Bronchial epithelial cell (primary cell): Measurements from ENCODE around the gene ADCY7. TPM values are rescaled to one million over a fixed set of nuclear protein-coding genes. Genes with fewer than 3 reads are reported as not detected.

Source experiments
- DNase-seq: peaks from one replicate; pipeline ENCODE4 v3.0.0-alpha.2; 2010; ENCODE audit warnings: low read depth
- FAIRE-seq: peaks from 2 replicates; lab custom pipeline; 2011; peaks lifted over from hg19 to GRCh38; lab: Jason Lieb, UNC
- H3K27me3 ChIP-seq: 2 replicates; pipeline ENCODE4 v1.5.1; 2011; ENCODE audit warnings: low read length; ENCODE audit not compliant: control insufficient read depth, insufficient read depth
- H3K36me3 ChIP-seq: 2 replicates; pipeline ENCODE4 v1.5.1; 2011; ENCODE audit warnings: low read length; ENCODE audit not compliant: control insufficient read depth, insufficient read depth
- H3K4me3 ChIP-seq: 2 replicates; pipeline ENCODE4 v1.5.1; 2011; ENCODE audit warnings: mild to moderate bottlenecking, low read depth, low read length, control low read depth
- total RNA-seq: library from RNA; depleted of rRNA; stranded (reverse); fragments of >200 nt; gene quantifications from 2 replicates; pipeline ENCODE4 v1.2.1, GENCODE V29; 2014
- TF ChIP-seq, protein P1 (sequence below): IDR thresholded peaks from 2 replicates; pipeline ENCODE4 v1.5.1; 2011; ENCODE audit warnings: mild to moderate bottlenecking, moderate library complexity, low read length, control low read depth, inconsistent platforms; ENCODE audit not compliant: insufficient read depth, severe bottlenecking

ADCY7 gene
- total RNA-seq, 1 donor from 2014 or later, result 29.2 TPM

DNA sequence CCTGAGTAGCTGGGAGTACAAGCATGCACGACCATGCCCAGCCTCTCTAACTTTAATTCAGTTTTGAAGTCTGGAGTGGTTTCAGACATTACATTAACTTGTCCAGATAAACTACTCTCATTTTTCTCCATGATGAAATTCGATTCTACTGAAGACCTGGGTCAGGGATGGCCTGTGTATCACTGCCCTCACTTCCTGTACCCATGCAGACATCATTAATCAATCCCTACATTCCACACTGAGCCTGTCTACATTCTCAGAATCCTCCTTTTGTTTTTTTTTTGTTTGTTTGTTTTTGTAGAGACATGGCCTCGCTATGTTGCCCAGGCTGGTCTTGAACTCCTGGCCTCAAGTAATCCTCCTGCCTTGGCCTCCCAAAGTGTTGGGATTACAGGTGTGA is 22.6 kb downstream of the ADCY7 start:
- Histone ChIP-seq H3K27me3 (no peaks in the 10 kb centered on the region), H3K36me3 (peaks cover 11% of the 10 kb centered on the region), H3K4me3 (no peak overlapping the region)
- TF ChIP-seq, protein P1, sequence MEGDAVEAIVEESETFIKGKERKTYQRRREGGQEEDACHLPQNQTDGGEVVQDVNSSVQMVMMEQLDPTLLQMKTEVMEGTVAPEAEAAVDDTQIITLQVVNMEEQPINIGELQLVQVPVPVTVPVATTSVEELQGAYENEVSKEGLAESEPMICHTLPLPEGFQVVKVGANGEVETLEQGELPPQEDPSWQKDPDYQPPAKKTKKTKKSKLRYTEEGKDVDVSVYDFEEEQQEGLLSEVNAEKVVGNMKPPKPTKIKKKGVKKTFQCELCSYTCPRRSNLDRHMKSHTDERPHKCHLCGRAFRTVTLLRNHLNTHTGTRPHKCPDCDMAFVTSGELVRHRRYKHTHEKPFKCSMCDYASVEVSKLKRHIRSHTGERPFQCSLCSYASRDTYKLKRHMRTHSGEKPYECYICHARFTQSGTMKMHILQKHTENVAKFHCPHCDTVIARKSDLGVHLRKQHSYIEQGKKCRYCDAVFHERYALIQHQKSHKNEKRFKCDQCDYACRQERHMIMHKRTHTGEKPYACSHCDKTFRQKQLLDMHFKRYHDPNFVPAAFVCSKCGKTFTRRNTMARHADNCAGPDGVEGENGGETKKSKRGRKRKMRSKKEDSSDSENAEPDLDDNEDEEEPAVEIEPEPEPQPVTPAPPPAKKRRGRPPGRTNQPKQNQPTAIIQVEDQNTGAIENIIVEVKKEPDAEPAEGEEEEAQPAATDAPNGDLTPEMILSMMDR, result no peak
- DNase-seq (no peak), FAIRE-seq (no peak)

DNA sequence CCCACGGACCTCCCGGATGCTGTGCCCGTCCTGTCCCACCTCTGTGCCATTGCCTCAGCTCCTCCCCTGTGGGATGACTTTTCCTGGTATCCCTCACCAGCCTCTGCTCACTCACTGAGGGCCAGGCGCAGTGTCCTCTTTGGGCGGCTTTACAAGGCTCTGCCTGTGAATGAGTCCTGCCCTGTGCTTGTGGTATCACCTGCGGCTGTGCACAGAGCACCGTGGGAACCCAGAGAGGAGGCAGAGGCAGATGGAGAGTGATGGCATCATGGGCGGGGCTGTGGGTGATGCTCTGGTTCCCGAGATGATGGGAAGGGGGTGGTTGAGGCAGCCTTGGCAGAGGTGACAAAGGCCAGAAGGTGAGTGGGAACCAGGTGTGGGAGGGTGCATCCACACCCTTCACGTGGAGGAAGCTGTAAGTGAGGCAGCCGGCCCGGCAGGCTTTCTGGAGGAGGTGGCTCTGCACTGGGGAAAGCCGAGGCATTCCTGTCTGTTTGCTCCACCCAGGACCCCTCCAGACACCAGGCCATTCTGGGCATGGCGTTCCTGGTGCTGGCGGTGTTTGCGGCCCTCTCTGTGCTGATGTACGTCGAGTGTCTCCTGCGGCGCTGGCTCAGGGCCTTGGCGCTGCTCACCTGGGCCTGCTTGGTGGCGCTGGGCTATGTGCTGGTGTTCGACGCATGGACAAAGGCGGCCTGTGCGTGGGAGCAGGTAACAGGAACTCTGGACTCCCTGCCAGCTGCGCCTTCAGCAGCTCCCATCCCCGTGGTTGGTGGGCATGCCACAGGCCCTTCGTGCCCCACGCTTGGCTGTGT is 23.8 kb downstream of the ADCY7 start:
- no peak overlapping the region for H3K4me3 ChIP-seq
- H3K36me3 ChIP-seq, result peaks cover 19% of the 10 kb centered on the region
- FAIRE-seq (peak; percentile 28), DNase-seq (no peak)
- H3K27me3 ChIP-seq, result no peaks in the 10 kb centered on the region
- TF ChIP-seq, protein P1, result no peak

DNA sequence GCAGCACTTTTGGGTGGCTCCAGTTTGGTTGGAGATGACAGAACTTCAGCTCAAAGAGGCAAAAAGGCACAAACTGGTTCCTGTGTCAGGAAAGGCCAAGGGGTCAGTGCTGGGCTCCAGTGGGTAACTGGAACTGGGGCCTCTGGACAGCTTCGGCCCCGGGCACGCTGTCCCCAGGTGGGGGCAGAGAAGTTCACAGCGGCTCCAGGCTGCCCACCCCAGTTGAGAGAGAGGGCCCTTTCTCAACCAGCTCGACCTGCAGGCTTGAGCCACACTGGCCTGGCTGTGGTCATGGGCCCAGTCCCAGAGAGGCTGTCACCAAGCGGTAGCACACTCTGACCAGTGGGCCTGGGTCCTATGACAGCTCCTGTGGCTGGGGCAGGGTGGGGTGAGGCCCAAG is 24.5 kb downstream of the ADCY7 start:
- FAIRE-seq (no peak), DNase-seq (no peak)
- TF ChIP-seq, protein P1, result no peak
- Histone ChIP-seq H3K27me3 (no peaks in the 10 kb centered on the region), H3K36me3 (peaks cover 19% of the 10 kb centered on the region), H3K4me3 (no peak overlapping the region)

DNA sequence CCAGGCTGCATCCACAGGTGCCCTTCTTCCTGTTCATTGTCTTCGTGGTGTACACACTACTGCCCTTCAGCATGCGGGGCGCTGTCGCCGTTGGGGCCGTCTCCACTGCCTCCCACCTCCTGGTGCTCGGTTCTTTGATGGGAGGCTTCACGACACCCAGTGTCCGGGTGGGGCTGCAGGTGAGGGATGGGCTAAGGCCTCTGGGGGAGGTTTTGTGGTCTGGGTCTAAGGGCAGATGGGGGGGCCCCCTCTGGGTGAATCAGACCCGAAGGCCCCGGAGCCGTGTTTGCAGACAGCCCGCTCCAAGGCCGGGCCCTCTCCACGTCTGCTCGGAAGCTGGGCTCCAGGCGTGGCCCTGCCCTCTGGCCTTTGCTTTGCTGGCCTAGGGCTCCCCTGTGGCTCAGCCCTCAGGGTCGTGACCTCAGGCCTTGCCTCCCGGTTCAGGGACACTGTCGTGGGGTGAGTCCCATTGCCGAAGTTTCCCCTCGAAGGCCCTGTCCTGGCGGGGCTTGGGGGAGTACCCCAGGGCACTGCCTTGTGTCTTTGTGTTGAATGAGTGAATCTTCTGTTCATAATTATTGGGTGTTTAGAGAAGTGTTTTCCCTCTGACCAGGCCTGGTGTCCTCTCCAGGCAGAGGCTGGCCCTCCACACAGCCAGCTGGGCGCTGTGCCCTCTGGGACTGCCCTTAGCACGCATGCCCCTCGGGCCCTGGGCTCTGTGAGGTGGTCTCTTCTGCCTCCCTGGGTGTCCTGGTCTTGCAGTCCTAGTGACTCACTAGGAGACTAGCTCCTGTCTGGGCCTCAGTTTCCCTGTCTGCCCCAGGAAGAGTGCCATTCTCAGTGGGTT is 25.6 kb downstream of the ADCY7 start:
- no peak for DNase-seq
- FAIRE-seq, result no peak

DNA sequence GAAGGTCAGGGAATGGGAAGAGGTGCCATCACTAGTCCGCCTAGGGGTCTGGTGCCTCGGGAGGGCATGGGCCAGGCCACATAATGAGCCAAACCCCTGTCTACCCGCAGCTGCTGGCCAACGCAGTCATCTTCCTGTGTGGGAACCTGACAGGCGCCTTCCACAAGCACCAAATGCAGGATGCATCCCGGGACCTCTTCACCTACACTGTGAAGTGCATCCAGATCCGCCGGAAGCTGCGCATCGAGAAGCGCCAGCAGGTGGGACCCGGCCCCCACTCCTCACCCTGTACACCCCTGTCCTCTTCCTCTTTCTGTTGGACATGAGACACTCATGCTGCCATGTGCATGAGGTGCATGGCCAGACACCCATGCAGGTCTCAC is 26.2 kb downstream of the ADCY7 start:
- H3K27me3 ChIP-seq, result no peaks in the 10 kb centered on the region
- no peak overlapping the region for H3K4me3 ChIP-seq
- H3K36me3 ChIP-seq, result peaks cover 17% of the 10 kb centered on the region
- FAIRE-seq, result no peak
- DNase-seq, result no peak
- TF ChIP-seq, protein P1, result no peak

More for the DNA sequence above, 25.6 kb downstream of the ADCY7 start:
- H3K27me3 ChIP-seq, result no peaks in the 10 kb centered on the region
- TF ChIP-seq, protein P1, result no peak
- H3K4me3 ChIP-seq, result no peak overlapping the region
- peaks cover 17% of the 10 kb centered on the region for H3K36me3 ChIP-seq
